Esophagus muscularis mucosa (tissue), 4 donors: Measurements from ENCODE around the gene CLDN4.
"Not testable (repeated sequence)": the region's sequence is repeated elsewhere in the genome, so short reads cannot be mapped to it uniquely, and the experiment has no call there.

ENCODE experiments used
- CTCF ChIP-seq, 3 experiments: fragments of 200-600 bp in 2 of 3; fragments of 450-650 bp in 1 of 3; sonication (generic) in 2 of 3; IDR thresholded peaks; one replicate each; pipeline ENCODE4 v1.5.1; 2017 to 2019; ENCODE audit warnings: antibody characterized with exemption in 3 of 3, mild to moderate bottlenecking in 2 of 3, moderate library complexity in 1 of 3
- EP300 ChIP-seq: sonication (generic); formaldehyde crosslinking; IDR thresholded peaks from one replicate; pipeline ENCODE4 v1.6.1; 2017; ENCODE audit warnings: antibody characterized with exemption
- POLR2A ChIP-seq: fragments of 450-650 bp; IDR thresholded peaks from one replicate; pipeline ENCODE4 v1.6.1; 2017; ENCODE audit warnings: antibody characterized with exemption, moderate library complexity, mild to moderate bottlenecking, low read depth

GRCh38 chr7:73787786-73788048 is 43.1 kb upstream of the CLDN4 start:
- not testable (repeated sequence) for TF ChIP-seq POLR2A; CTCF (IDR thresholded peaks at IDR 0.05); EP300
